Measurements from ENCODE around the gene IPO9.
"Not testable (repeated sequence)": the region's sequence is repeated elsewhere in the genome, so short reads cannot be mapped to it uniquely, and the experiment has no call there.

The IPO9 gene

DNA sequence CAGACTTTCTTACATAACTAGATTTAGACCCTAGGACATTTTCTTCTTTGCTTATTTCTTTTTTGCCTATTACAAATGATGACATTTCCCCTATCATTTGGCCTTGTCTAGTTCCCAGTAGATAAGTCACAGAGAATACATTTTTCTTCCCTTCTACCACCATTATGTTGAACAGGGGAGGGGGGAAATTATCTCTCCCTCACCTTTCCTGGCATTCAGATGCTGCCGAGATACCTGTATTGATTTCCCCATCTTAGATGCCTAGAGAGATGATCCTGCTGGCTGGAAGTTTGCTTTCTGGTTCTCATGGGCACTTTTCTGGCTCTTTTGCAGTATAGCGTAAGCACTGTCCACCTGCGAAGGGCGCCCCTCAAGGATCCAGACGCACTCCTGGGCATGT is 5.7 kb downstream of the IPO9 start:
- TF ChIP-seq, protein P1, sequence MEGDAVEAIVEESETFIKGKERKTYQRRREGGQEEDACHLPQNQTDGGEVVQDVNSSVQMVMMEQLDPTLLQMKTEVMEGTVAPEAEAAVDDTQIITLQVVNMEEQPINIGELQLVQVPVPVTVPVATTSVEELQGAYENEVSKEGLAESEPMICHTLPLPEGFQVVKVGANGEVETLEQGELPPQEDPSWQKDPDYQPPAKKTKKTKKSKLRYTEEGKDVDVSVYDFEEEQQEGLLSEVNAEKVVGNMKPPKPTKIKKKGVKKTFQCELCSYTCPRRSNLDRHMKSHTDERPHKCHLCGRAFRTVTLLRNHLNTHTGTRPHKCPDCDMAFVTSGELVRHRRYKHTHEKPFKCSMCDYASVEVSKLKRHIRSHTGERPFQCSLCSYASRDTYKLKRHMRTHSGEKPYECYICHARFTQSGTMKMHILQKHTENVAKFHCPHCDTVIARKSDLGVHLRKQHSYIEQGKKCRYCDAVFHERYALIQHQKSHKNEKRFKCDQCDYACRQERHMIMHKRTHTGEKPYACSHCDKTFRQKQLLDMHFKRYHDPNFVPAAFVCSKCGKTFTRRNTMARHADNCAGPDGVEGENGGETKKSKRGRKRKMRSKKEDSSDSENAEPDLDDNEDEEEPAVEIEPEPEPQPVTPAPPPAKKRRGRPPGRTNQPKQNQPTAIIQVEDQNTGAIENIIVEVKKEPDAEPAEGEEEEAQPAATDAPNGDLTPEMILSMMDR (IDR thresholded peaks at IDR 0.05; ENCODE audit: low read depth, low read length): no peak
- no peak for TF ChIP-seq POLR2A (IDR thresholded peaks at IDR 0.05; ENCODE audit: extremely low read depth, insufficient read length)
- TF ChIP-seq MYC (IDR thresholded peaks at IDR 0.05; ENCODE audit: low read depth, low read length): no peak
- TF ChIP-seq, protein P2, sequence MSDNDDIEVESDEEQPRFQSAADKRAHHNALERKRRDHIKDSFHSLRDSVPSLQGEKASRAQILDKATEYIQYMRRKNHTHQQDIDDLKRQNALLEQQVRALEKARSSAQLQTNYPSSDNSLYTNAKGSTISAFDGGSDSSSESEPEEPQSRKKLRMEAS (IDR thresholded peaks at IDR 0.05; ENCODE audit: low read depth, low read length): no peak
- H3K4me3 ChIP-seq (ENCODE audit: low read depth, low read length): no peak overlapping the region
- DNase-seq (ENCODE audit: low read depth): no peak

DNA sequence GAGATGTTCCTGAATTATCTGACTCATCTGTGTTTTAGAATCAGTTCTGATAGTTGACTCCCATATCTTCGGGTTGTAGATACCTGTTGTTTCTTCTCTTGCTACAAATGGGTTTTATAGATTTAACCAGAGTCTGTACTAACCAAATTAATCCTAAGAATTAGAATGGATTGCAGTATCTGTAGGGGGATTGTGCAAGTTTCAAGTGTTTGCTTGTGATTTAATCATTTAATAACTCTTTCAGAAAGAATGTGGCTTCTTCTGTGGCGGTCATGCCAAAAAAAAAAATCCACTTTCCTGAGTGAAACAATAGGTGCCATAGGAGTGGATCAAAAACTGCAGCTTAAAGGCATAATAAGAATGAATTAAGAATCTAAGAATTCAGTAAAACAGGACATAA is 9.4 kb downstream of the IPO9 start:
- TF ChIP-seq MYC (IDR thresholded peaks at IDR 0.05; ENCODE audit: low read depth, low read length): no peak
- TF ChIP-seq, protein P2 (IDR thresholded peaks at IDR 0.05; ENCODE audit: low read depth, low read length): no peak
- TF ChIP-seq, protein P1 (IDR thresholded peaks at IDR 0.05; ENCODE audit: low read depth, low read length): no peak
- no peak for TF ChIP-seq POLR2A (IDR thresholded peaks at IDR 0.05; ENCODE audit: extremely low read depth, insufficient read length)
- no peak overlapping the region for H3K4me3 ChIP-seq (ENCODE audit: low read depth, low read length)
- no peak for DNase-seq (ENCODE audit: low read depth)

DNA sequence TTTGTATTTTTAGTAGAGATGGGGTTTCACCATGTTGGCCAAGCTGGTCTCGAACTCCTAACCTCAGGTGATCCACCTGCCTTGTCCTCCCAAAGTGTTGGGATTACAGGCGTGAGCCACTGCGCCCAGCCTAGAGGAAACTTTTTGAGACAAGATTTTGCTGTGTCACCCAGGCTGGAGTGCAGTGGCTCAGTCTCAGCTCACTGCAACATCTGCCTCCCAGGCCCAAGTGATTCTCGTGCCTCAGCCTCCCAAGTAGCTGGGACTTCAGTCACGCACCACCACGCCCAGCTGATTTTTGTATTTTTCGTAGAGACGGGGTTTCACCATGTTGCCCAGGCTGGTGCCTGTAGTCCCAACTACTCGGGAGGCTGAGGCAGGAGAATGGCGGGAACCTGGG is 10.1 kb downstream of the IPO9 start:
- H3K4me3 ChIP-seq (ENCODE audit: low read depth, low read length): not testable (repeated sequence)

DNA sequence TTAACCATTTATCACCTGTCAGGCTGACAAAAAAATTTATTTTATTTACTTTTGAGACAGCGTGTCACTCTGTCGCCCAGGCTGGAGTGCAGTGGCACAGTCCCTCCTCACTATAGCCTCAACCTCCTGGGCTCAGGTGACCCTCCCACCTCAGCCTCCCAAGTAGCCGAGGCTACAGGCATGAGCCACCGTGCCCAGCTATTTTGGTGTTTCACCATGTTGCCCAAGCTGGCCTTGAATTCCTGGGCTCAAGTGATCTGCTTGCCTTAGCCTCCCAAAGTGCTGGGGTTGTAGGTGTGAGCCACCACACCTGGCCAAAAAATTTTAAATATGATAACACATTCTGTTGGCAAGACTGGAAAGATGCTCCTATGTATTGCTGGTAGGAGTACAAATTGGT is 11.1 kb downstream of the IPO9 start:
- TF ChIP-seq MYC (IDR thresholded peaks at IDR 0.05; ENCODE audit: low read depth, low read length) (no peak), POLR2A (IDR thresholded peaks at IDR 0.05; ENCODE audit: extremely low read depth, insufficient read length) (no peak)
- TF ChIP-seq, protein P1 (IDR thresholded peaks at IDR 0.05; ENCODE audit: low read depth, low read length): no peak
- TF ChIP-seq, protein P2 (IDR thresholded peaks at IDR 0.05; ENCODE audit: low read depth, low read length): no peak
- no peak overlapping the region for H3K4me3 ChIP-seq (ENCODE audit: low read depth, low read length)
- DNase-seq (ENCODE audit: low read depth): no peak

More for the DNA sequence above, 10.1 kb downstream of the IPO9 start:
- not testable (repeated sequence) for DNase-seq (ENCODE audit: low read depth)

DNA sequence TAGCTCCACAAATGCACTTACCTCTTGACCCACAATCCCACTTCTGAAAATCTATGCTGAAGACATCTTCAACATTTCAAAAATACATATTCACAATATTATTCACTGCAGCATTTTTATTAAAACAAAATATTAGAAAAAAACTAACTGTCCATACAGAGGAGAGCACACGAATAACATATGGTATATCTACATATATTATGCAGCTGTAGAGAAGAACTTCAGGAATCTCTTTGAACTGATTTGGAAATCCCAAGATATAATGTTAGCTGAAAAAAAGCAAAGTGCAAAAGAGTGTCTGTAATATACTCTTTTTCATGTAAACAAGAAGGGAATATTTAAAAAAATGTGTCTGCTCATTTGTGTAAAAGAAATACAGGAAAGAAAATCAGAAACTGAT is 11.5 kb downstream of the IPO9 start:
- DNase-seq (ENCODE audit: low read depth): no peak
- TF ChIP-seq, protein P1 (IDR thresholded peaks at IDR 0.05; ENCODE audit: low read depth, low read length): no peak
- TF ChIP-seq MYC (IDR thresholded peaks at IDR 0.05; ENCODE audit: low read depth, low read length) (no peak), POLR2A (IDR thresholded peaks at IDR 0.05; ENCODE audit: extremely low read depth, insufficient read length) (no peak)
- TF ChIP-seq, protein P2 (IDR thresholded peaks at IDR 0.05; ENCODE audit: low read depth, low read length): no peak
- no peak overlapping the region for H3K4me3 ChIP-seq (ENCODE audit: low read depth, low read length)

DNA sequence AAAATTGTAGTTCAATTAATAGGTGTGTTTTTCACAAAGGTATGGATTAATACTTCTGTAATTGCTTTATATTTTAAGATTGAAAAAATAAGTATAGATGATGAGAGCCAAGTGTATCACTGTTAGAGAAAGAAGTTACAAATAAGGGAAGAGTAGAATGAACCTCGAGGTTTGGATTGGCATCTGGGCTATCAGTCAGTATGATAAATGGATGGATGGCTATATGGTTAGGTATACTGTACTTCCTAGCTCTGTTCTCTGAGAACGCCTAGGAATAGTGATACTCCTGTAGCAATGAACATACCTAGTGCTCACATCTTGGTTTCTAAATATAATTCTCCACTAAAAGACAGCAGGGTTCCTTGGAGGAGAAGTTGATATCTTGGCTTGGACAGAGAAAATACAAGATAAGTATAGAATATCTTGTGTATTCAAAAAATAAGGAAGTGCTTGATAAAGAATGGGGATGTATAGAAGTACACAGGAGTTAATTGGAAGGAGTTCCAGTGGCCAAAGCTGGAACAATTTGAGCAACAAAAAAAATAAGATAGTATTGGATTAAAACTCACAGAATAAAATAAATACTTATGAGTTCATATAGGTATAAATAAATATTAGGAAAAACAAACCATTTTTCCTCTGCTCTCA is 12.4 kb downstream of the IPO9 start:
- H3K4me3 ChIP-seq (ENCODE audit: low read depth, low read length): no peak overlapping the region
- no peak for DNase-seq (ENCODE audit: low read depth)
- no peak for TF ChIP-seq MYC (IDR thresholded peaks at IDR 0.05; ENCODE audit: low read depth, low read length)
- TF ChIP-seq, protein P2 (IDR thresholded peaks at IDR 0.05; ENCODE audit: low read depth, low read length): no peak
- TF ChIP-seq, protein P1 (IDR thresholded peaks at IDR 0.05; ENCODE audit: low read depth, low read length): no peak
- no peak for TF ChIP-seq POLR2A (IDR thresholded peaks at IDR 0.05; ENCODE audit: extremely low read depth, insufficient read length)
